B cell (primary cell): ENCODE results near the gene S100G.

Source experiments
- EZH2 ChIP-seq: IDR thresholded peaks from 2 replicates; pipeline ENCODE4 v1.6.1; 2012; ENCODE audit warnings: borderline replicate concordance, low read depth, mild to moderate bottlenecking, moderate library complexity, low read length; ENCODE audit not compliant: insufficient read depth, poor library complexity, severe bottlenecking
- TF ChIP-seq, protein P1 (sequence below): fragments of 200-600 bp; IDR thresholded peaks from one replicate; pipeline ENCODE4 v1.8.0; 2022; ENCODE audit warnings: antibody characterized with exemption, mild to moderate bottlenecking

DNA sequence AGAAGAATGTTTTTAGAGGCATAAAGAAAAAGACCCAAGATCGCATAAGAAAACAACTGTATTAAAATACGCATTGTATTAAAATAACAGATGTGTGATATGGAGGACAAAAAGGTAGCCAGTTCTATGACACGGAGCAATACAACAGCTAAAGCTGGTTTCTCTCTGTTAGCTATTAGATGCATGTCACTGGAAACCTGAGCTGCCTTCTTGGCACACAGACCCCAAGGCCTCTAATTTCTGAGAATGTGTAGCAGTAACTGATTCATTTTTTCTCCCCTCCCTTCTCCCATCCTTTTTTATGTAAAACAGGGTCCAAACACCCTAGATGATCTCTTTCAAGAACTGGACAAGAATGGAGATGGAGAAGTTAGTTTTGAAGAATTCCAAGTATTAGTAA lies 4.1 kb downstream of the S100G start:
- TF ChIP-seq, protein P1, sequence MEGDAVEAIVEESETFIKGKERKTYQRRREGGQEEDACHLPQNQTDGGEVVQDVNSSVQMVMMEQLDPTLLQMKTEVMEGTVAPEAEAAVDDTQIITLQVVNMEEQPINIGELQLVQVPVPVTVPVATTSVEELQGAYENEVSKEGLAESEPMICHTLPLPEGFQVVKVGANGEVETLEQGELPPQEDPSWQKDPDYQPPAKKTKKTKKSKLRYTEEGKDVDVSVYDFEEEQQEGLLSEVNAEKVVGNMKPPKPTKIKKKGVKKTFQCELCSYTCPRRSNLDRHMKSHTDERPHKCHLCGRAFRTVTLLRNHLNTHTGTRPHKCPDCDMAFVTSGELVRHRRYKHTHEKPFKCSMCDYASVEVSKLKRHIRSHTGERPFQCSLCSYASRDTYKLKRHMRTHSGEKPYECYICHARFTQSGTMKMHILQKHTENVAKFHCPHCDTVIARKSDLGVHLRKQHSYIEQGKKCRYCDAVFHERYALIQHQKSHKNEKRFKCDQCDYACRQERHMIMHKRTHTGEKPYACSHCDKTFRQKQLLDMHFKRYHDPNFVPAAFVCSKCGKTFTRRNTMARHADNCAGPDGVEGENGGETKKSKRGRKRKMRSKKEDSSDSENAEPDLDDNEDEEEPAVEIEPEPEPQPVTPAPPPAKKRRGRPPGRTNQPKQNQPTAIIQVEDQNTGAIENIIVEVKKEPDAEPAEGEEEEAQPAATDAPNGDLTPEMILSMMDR, result no peak
- no peak for TF ChIP-seq EZH2
